GM12891 (cell line): ENCODE data around the gene EML2.

ENCODE experiments used
- DNase-seq: peaks from one replicate; pipeline ENCODE4 v3.0.0; 2011; ENCODE audit warnings: low spot score; ENCODE audit not compliant: insufficient read length
- FAIRE-seq: peaks from 2 replicates; lab custom pipeline; 2011; peaks lifted over from hg19 to GRCh38; lab: Jason Lieb, UNC
- PAX5 ChIP-seq: IDR thresholded peaks from 2 replicates; pipeline ENCODE4 v1.6.1; 2011; ENCODE audit warnings: low read length, moderate library complexity, mild to moderate bottlenecking; ENCODE audit not compliant: insufficient read depth, severe bottlenecking
- POLR2A ChIP-seq: IDR thresholded peaks from 2 replicates; pipeline ENCODE4 v1.6.1; 2011; ENCODE audit warnings: low read depth, low read length, control low read depth
- POLR2AphosphoS5 ChIP-seq: IDR thresholded peaks from 2 replicates; pipeline ENCODE4 v1.6.1; 2011; ENCODE audit warnings: low read depth, low read length, control low read depth
- POU2F2 ChIP-seq: IDR thresholded peaks from 2 replicates; pipeline ENCODE4 v1.6.1; 2011; ENCODE audit warnings: low read depth, mild to moderate bottlenecking, control low read depth, low read length, moderate library complexity
- SPI1 ChIP-seq: IDR thresholded peaks from 2 replicates; pipeline ENCODE4 v1.6.1; 2011; ENCODE audit warnings: low read depth, low read length, control low read depth
- TAF1 ChIP-seq: IDR thresholded peaks from 2 replicates; pipeline ENCODE4 v1.6.1; 2011; ENCODE audit warnings: low read depth, low read length, control low read depth

The EML2 gene

DNA sequence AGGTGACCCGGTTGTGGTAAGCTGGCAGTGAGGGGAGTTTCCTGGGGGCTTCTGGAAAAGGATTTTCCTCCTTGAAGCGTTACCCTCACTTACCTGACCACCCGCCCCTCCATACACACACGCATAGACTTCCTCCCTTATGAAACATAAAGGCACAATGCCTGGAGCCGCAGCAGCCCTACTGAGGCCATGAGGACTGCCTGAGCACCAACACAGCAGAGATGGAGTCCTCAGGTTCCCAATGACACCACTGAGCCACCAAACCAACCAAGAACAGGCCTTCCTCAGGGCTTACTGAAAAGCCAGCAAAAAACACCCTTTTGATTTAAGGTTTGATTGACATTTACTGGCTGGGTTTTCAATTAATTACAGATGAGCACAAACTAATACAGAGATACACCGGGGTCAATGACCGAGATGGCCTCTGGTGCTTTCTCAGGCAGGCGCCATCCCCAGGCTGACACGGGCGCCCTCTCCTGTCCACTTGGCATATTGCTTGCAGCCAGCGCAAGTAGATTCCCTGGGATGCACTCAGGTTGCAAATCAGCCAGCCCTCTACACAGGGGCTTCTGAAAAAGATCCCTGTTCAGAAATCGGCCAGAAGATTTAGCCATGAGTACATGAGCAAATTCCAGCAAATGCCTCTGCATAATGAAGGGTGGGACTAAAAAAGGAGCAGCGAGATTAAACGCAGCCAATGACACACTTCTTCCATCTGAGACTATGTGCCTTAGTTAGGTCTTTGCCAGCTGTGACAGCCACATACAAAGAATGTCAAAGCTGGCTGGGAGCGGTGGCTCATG, 69.4 kb downstream of the EML2 start:
- no peak for DNase-seq
- TF ChIP-seq POU2F2 (no peak), POLR2A (no peak), PAX5 (no peak), SPI1 (no peak)
- FAIRE-seq = no peak

DNA sequence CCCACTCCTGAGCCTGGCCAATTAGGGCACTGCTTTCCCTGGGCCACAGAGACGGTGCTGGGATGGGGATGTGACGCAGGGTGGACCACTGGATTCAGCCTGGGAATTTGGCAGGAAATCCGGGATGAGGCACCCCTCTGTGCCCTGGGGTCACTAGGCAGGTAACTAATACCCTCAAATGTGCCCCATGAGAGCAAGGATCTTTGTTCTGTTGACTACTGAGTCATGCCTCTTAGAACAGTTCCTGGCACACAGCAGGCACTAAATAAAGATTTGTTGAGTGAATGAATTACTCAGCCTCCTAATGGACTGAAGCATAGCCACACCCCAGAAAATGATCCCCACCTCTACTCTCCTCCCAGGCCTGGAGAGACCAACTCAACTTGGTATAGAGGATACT, 70.5 kb downstream of the EML2 start:
- no peak for DNase-seq
- FAIRE-seq = no peak

DNA sequence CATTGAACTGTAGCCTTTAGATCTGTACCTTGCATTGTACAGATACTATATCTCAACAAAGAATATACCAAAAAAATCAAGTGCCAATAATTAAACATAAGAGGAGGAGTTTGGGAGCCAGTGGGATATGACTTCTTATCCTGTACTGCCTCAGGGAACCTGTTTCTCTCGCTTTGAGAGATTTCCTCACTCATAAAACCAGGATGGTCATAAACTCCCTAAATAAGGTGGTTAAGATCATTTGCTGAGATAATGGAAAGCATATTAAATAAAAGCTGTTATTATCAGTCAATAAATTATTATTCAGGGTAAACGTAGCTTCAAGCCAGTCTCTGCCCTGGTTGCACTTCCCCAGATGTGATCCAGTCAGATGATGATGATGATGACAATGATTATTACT, 71.6 kb downstream of the EML2 start:
- FAIRE-seq (no peak), DNase-seq (no peak)
- TF ChIP-seq POLR2AphosphoS5 (no peak), PAX5 (no peak), POLR2A (no peak)

More for the DNA sequence above, 70.5 kb downstream of the EML2 start:
- TF ChIP-seq POU2F2 (no peak), POLR2A (no peak), TAF1 (no peak), POLR2AphosphoS5 (no peak), PAX5 (no peak), SPI1 (no peak)

DNA sequence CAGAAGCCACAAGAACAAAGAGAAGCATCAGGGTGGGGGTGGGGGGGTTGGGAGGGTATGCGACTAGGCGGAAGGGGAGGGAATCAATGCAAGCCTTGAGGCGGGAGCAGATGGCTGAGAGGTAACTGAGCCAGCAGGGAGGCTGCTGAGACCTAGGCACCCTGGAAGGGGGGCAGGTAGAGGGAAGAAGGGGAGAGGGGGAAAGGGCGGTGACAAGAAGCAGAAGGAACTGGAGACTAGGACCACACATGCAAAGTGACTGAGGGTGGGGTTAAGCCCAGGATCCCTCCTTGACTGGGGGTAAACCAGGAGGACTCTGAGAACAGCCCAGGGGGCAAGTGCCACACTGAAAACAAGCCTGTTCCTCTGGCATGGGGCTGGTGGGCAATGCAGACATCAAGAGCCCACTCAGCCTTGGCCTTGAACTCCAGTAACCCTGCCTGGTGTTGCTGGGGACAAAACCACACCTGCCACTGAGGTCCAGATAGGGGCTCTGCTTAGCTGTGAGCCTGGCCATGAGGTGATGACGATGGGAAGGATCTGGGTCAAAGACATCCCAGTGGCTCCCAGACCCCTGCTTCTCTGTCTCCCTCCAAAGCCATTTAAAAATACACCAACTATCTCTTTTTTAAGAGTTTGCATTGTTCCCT, 74.9 kb downstream of the EML2 start:
- DNase-seq = no peak

DNA sequence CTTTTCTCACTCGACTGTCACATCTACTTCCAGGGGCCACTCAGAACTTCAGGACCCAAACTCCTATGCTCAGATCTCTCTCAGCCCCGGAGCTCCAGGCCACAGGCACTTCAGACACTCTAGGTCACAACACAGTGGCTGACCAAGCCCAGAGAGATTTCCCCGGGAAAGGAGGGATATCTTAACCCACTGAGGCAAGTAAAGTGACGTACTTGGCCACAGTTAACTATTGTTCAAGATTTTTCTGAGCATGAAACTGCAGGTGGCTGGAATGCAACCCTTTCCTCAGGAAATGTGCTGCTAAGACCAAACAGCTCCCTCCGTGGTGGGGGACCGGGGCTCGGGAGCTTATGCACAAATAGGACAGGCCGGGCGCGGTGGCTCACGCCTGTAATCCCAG, 78.5 kb downstream of the EML2 start:
- TF ChIP-seq POU2F2 (no peak), PAX5 (no peak), TAF1 (no peak), SPI1 (no peak), POLR2A (no peak), POLR2AphosphoS5 (no peak)
- DNase-seq (no peak), FAIRE-seq (no peak)

More for the DNA sequence above, 74.9 kb downstream of the EML2 start:
- TF ChIP-seq SPI1 = no peak
- no peak for TF ChIP-seq PAX5
- TF ChIP-seq POU2F2 = no peak
- TF ChIP-seq TAF1 = no peak
- no peak for TF ChIP-seq POLR2AphosphoS5
- TF ChIP-seq POLR2A = no peak
- FAIRE-seq = peak; percentile 75

DNA sequence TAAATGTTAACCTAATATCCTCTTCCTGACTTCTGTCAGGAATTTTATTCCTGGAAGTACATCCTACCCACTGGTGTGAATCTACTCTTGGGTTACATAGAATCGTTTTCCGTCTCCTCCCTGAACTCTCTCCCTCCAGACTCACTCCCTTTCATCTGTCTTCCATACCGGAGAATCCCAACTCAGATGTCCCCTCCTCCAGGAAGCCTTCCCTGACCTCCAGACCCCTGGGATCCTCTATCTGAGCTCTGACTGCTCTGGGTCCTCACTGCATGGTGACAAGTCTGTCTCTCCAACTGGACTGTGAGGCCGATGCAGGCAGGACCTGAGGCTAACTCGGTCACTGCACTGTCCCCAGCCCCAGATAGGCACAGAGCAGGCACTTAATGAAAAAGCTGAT, 79.2 kb downstream of the EML2 start:
- TF ChIP-seq POLR2AphosphoS5 (no peak), PAX5 (no peak), POU2F2 (no peak), POLR2A (no peak), TAF1 (no peak), SPI1 (no peak)
- DNase-seq = no peak

More for the DNA sequence above, 79.2 kb downstream of the EML2 start:
- no peak for FAIRE-seq
